ENCODE data around the gene CSMD2. TPM values are rescaled to one million over a fixed set of nuclear protein-coding genes. Genes with fewer than 3 reads are reported as not detected.

The CSMD2 gene
- total and polyA plus RNA-seq, 7 donors, result 0.02 to 0.32 (median 0.10) TPM

DNA sequence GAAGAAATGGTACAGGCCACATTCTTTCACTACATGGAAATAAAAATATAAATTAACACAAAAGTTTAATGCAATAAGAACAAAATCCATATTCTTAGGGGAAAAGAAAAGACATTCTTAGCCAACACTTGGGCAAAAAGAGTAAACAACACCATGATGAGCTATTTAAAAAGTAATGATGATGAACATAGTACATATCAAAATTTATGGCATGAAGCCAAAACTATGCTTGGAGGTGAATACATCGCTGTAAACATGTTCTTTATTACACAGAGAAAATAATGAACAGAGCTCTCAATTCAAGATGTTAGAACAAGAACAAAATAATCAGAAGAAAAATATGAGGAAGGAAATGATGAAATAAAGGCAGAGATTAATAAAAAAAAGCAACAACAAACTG, 534.3 kb downstream of the CSMD2 start:
- TF ChIP-seq, protein P1, sequence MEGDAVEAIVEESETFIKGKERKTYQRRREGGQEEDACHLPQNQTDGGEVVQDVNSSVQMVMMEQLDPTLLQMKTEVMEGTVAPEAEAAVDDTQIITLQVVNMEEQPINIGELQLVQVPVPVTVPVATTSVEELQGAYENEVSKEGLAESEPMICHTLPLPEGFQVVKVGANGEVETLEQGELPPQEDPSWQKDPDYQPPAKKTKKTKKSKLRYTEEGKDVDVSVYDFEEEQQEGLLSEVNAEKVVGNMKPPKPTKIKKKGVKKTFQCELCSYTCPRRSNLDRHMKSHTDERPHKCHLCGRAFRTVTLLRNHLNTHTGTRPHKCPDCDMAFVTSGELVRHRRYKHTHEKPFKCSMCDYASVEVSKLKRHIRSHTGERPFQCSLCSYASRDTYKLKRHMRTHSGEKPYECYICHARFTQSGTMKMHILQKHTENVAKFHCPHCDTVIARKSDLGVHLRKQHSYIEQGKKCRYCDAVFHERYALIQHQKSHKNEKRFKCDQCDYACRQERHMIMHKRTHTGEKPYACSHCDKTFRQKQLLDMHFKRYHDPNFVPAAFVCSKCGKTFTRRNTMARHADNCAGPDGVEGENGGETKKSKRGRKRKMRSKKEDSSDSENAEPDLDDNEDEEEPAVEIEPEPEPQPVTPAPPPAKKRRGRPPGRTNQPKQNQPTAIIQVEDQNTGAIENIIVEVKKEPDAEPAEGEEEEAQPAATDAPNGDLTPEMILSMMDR (IDR thresholded peaks at IDR 0.05), result no peak

DNA sequence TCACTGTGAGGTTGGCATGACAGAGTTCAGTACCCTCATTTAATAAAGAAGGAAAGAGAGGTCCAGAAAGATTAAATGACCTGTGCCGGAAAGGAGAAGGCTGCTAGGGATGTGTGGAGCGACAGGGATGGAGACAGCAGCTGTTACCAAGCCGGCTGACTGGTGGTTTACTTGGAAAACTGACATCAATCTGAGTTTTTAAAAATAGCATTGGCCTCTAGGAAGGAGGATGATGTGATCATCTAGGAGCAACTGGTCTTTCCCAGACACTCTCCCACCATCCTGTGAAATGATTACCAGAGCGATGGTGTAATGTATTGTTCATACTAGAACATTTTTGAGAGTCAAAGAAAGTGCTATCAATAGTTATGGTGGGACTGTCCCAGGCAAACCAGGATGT, 538.2 kb downstream of the CSMD2 start:
- 17 to 29% (median 20%) methylated on average over 4 of the region's 4 CpGs for WGBS, 3 donors
- H3K27me3 ChIP-seq (ENCODE audit: insufficient read depth in 3 of 3, low read length in 2 of 3), result peaks cover 0 to 2% (median 0%) of the 10 kb centered on the region in 3 donors
- peak overlapping the region; percentile 59 for H3K27ac ChIP-seq
- H3K36me3 ChIP-seq (ENCODE audit: insufficient read depth in 1 of 2, low read depth in 1 of 2), result no peaks in the 10 kb centered on the region
- H3K4me3 ChIP-seq, result no peak overlapping the region
- no peaks in the 10 kb centered on the region for H3K4me1 ChIP-seq
- TF ChIP-seq, protein P1 (IDR thresholded peaks at IDR 0.05), result no peak
- DNase-seq (no peak), ATAC-seq (peak; percentile 85 to 95 (median 88))
- H3K9me3 ChIP-seq, result no peaks in the 10 kb centered on the region
- intact Hi-C loops (cut with DNase I), result no loop called here

More for the DNA sequence above, 534.3 kb downstream of the CSMD2 start:
- H3K27me3 ChIP-seq (ENCODE audit: insufficient read depth in 3 of 3, low read length in 2 of 3), result peaks cover 0 to 2% (median 0%) of the 10 kb centered on the region in 3 donors
- DNase-seq (no peak), ATAC-seq (no peak)
- no peaks in the 10 kb centered on the region for H3K9me3 ChIP-seq
- no peak overlapping the region for H3K4me3 ChIP-seq
- H3K27ac ChIP-seq, result no peak overlapping the region
- no peaks in the 10 kb centered on the region for H3K36me3 ChIP-seq (ENCODE audit: insufficient read depth in 1 of 2, low read depth in 1 of 2)
- intact Hi-C loops (cut with DNase I), result loop anchor here in 1 of 2 donors (5.0 kb wide), 1 partner anchor 1112 kb away; no protein-coding TSS in a partner anchor
- H3K4me1 ChIP-seq, result no peaks in the 10 kb centered on the region
- WGBS, 3 donors, result 57 to 72% (median 59%) methylated on average over 1 of the region's 1 CpG

DNA sequence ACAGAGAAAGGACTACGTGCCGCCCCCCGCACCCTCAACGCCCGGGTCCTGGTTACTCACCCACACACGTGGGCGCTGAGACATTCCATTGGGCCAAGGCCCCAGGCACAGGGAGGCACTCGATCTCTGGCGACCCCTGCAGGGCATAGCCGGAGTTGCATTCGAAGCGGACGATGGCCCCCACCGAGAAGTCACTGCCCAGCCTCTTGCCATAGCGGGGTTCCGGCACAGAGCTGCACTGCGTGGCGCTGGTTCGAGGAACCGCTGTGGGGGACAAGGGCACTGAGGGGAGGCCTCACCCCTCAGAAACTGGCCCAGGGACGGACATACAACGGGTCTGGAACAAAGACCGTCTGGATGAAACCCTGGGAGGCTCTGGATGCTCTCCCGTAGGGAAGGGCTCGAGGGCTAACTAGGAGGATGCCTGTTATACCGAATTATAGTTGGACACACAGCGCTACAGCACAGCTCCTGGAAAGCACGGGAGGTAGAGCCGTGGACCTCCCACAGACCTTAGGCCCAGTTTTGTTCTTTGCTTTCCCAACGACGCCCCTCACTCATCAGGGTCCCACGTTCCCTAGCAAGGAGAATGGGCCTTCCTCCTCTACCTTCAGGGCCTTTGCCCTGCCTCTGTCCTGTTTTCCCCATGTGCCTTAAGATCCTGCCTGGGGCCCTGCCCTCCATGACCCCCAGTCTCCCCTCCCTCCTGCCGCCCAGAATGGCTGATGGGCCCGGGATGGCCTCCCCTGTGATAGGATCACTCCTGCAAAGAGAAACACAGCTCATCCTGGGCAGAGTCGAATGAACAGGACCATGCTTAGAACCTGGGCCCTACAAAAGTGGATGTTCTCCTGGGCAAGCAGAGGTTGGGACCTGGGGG, 539.8 kb downstream of the CSMD2 start:
- DNase-seq (no peak), ATAC-seq (no peak)
- 93 to 94% (median 94%) methylated on average over 35 of the region's 35 CpGs for WGBS, 3 donors
- H3K4me1 ChIP-seq, result no peaks in the 10 kb centered on the region
- TF ChIP-seq, protein P1 (IDR thresholded peaks at IDR 0.05), result no peak
- H3K36me3 ChIP-seq (ENCODE audit: insufficient read depth in 1 of 2, low read depth in 1 of 2), result no peaks in the 10 kb centered on the region
- intact Hi-C loops (cut with DNase I), result no loop called here
- no peak overlapping the region for H3K27ac ChIP-seq
- H3K9me3 ChIP-seq, result no peaks in the 10 kb centered on the region
- no peak overlapping the region for H3K4me3 ChIP-seq
- H3K27me3 ChIP-seq (ENCODE audit: insufficient read depth in 3 of 3, low read length in 2 of 3), result peaks cover 0 to under 1% (median 0%) of the 10 kb centered on the region in 3 donors

DNA sequence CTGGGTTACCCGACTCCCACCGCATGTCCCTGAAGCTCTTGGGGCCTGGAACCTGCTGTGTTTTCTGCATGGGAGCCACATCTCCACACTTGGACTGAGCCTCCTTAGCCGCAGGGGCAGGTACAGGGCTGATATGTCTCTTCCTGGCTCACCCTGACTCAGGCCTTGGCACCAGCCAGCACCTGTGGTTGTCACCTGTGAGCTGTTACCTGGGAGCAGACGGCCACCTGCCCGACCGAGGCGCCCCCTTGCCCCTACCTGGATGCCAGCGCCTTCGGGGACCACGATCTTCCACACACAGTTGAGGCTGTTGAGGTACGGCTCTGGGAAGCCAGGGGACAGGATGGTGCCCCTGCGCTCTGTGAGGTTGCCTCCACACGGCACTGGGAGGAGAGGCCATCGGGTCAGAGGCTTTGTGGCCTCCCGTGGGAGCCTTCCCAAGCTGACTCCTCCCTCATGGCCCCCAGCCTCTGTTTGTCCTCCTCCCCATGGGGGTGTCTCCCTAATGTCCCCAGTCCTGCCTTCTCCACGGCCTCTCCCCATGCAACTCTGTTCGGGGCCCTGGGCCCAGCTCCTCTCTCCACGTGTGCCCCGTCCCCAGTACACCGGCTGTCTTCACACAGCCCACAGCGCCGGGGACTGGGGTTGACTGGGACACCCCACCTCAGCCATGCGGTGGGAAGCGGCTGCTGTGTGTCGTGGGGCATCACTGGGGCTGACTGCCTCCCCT, 540.6 kb downstream of the CSMD2 start:
- DNase-seq (no peak), ATAC-seq (no peak)
- H3K27me3 ChIP-seq (ENCODE audit: insufficient read depth in 3 of 3, low read length in 2 of 3), result no peaks in the 10 kb centered on the region
- H3K36me3 ChIP-seq (ENCODE audit: insufficient read depth in 1 of 2, low read depth in 1 of 2), result no peaks in the 10 kb centered on the region
- TF ChIP-seq, protein P1 (IDR thresholded peaks at IDR 0.05), result no peak
- WGBS, 3 donors, result 94 to 97% (median 94%) methylated on average over 22 to 25 of the region's 25 CpGs
- no peaks in the 10 kb centered on the region for H3K4me1 ChIP-seq
- intact Hi-C loops (cut with DNase I), result no loop called here
- H3K4me3 ChIP-seq, result no peak overlapping the region
- no peak overlapping the region for H3K27ac ChIP-seq
- H3K9me3 ChIP-seq, result no peaks in the 10 kb centered on the region

Measured in psoas muscle (tissue), 8 donors.